H9 (cell line): Measurements from ENCODE around the gene PACSIN2. TPM values are rescaled to one million over a fixed set of nuclear protein-coding genes. Genes with fewer than 3 reads are reported as not detected.

Source experiments
- DNase-seq: peaks from one replicate; pipeline ENCODE4 v3.0.0-alpha.2; 2017
- H2AFZ ChIP-seq: one replicate; pipeline ENCODE4 v1.6.1; 2013; ENCODE audit warnings: mild to moderate bottlenecking, low read length, control low read depth, moderate library complexity
- H2AK5ac ChIP-seq: 2 replicates; pipeline ENCODE4 v1.6.1; 2013; ENCODE audit warnings: low read length, control low read depth, mixed read lengths; ENCODE audit not compliant: insufficient read length
- H2BK120ac ChIP-seq: one replicate; pipeline ENCODE4 v1.6.1; 2013; ENCODE audit warnings: low read depth, mild to moderate bottlenecking, low read length, control low read depth, inconsistent platforms; ENCODE audit not compliant: poor library complexity, severe bottlenecking
- H2BK12ac ChIP-seq: 2 replicates; pipeline ENCODE4 v1.6.1; 2013; ENCODE audit warnings: low read length, control low read depth, mixed read lengths, low read depth; ENCODE audit not compliant: insufficient read length
- H2BK15ac ChIP-seq: 2 replicates; pipeline ENCODE4 v1.6.1; 2013; ENCODE audit warnings: low read depth, low read length, control low read depth
- H2BK20ac ChIP-seq: one replicate; pipeline ENCODE4 v1.6.1; 2013; ENCODE audit warnings: low read depth, mild to moderate bottlenecking, low read length, control low read depth, inconsistent platforms; ENCODE audit not compliant: poor library complexity, severe bottlenecking
- H2BK5ac ChIP-seq: 2 replicates; pipeline ENCODE4 v1.6.1; 2013; ENCODE audit warnings: low read length, control low read depth, mixed read lengths; ENCODE audit not compliant: insufficient read length
- H3K14ac ChIP-seq: 2 replicates; pipeline ENCODE4 v1.6.1; 2013; ENCODE audit warnings: low read length, control low read depth; ENCODE audit not compliant: insufficient read depth
- H3K18ac ChIP-seq: 2 replicates; pipeline ENCODE4 v1.6.1; 2013; ENCODE audit warnings: low read depth, mild to moderate bottlenecking, mixed read lengths, low read length, control low read depth; ENCODE audit not compliant: insufficient read length
- H3K23ac ChIP-seq: 2 replicates; pipeline ENCODE4 v1.6.1; 2013; ENCODE audit warnings: low read length, control low read depth, mixed read lengths, low read depth; ENCODE audit not compliant: insufficient read length
- H3K23me2 ChIP-seq: 2 replicates; pipeline ENCODE4 v1.6.1; 2013; ENCODE audit warnings: low read depth, mild to moderate bottlenecking, mixed read lengths, low read length, control low read depth; ENCODE audit not compliant: insufficient read length, poor library complexity, severe bottlenecking
- H3K27ac ChIP-seq: 2 replicates; pipeline ENCODE4 v1.5.1; 2013; ENCODE audit warnings: low read length, control low read depth, mixed read lengths, low read depth; ENCODE audit not compliant: insufficient read length
- H3K27me3 ChIP-seq: 2 replicates; pipeline ENCODE4 v1.6.1; 2013; ENCODE audit warnings: low read length, control low read depth, inconsistent platforms; ENCODE audit not compliant: insufficient read depth
- H3K4ac ChIP-seq: 2 replicates; pipeline ENCODE4 v1.6.1; 2013; ENCODE audit warnings: low read depth, mild to moderate bottlenecking, control low read depth, inconsistent platforms, low read length, moderate library complexity
- H3K4me1 ChIP-seq: 2 replicates; pipeline ENCODE4 v1.6.1; 2013; ENCODE audit warnings: low read length, control low read depth, inconsistent platforms; ENCODE audit not compliant: insufficient read depth
- H3K4me2 ChIP-seq: 2 replicates; pipeline ENCODE4 v1.6.1; 2013; ENCODE audit warnings: low read length, control low read depth, mixed read lengths; ENCODE audit not compliant: insufficient read length, insufficient read depth
- H3K56ac ChIP-seq: 2 replicates; pipeline ENCODE4 v1.6.1; 2013; ENCODE audit warnings: low read depth, mild to moderate bottlenecking, mixed read lengths, low read length, control low read depth; ENCODE audit not compliant: insufficient read length
- H3K79me1 ChIP-seq: 2 replicates; pipeline ENCODE4 v1.6.1; 2013; ENCODE audit warnings: low read depth, mild to moderate bottlenecking, moderate library complexity, low read length, control low read depth, inconsistent platforms; ENCODE audit not compliant: insufficient read depth, poor library complexity, severe bottlenecking
- H3K79me2 ChIP-seq: 2 replicates; pipeline ENCODE4 v1.6.1; 2013; ENCODE audit warnings: low read length, control low read depth, inconsistent platforms; ENCODE audit not compliant: insufficient read depth
- H3K9ac ChIP-seq: 2 replicates; pipeline ENCODE4 v1.6.1; 2013; ENCODE audit warnings: low read length, control low read depth, mixed read lengths; ENCODE audit not compliant: insufficient read length; ENCODE audit errors: extremely low read depth
- H3K9me3 ChIP-seq: one replicate; pipeline ENCODE4 v1.6.1; 2013; ENCODE audit warnings: low read depth, low read length, inconsistent platforms; ENCODE audit not compliant: control insufficient read depth
- H3T11ph ChIP-seq: one replicate; pipeline ENCODE4 v1.6.1; 2013; ENCODE audit warnings: mild to moderate bottlenecking, low read length, control low read depth, inconsistent platforms
- H4K20me1 ChIP-seq: one replicate; pipeline ENCODE4 v1.6.1; 2013; ENCODE audit not compliant: control insufficient read depth, insufficient read length, insufficient read depth
- H4K5ac ChIP-seq: 2 replicates; pipeline ENCODE4 v1.6.1; 2013; ENCODE audit warnings: low read depth, mild to moderate bottlenecking, mixed read lengths, low read length, control low read depth; ENCODE audit not compliant: insufficient read length
- H4K8ac ChIP-seq: replicated peaks from 2 replicates; pipeline ENCODE4 v1.6.1; 2013; ENCODE audit warnings: low read length, control low read depth, mixed read lengths, low read depth; ENCODE audit not compliant: insufficient read length
- H4K91ac ChIP-seq: 2 replicates; pipeline ENCODE4 v1.6.1; 2013; ENCODE audit warnings: low read depth, mild to moderate bottlenecking, moderate library complexity, mixed read lengths, low read length, control low read depth; ENCODE audit not compliant: insufficient read length
- H3K27ac Mint-ChIP-seq, 3 experiments: 2 replicates in 2 of 3; 3 replicates in 1 of 3; pipeline ENCODE4 v1.8.0; 2020 to 2021; ENCODE audit warnings: mixed read lengths in 3 of 3, mild to moderate bottlenecking in 1 of 3, moderate library complexity in 1 of 3
- H3K27me3 Mint-ChIP-seq: 2 replicates; pipeline ENCODE4 v1.8.0; 2021; ENCODE audit warnings: low read depth, mild to moderate bottlenecking, moderate library complexity, mixed read lengths
- H3K36me3 Mint-ChIP-seq, 3 experiments: 2 replicates in 2 of 3; 3 replicates in 1 of 3; pipeline ENCODE4 v1.8.0; 2020 to 2021; ENCODE audit warnings: low read depth in 3 of 3, mixed read lengths in 3 of 3; ENCODE audit not compliant: insufficient read depth in 1 of 3
- H3K4me1 Mint-ChIP-seq, 2 experiments: 2 replicates each; pipeline ENCODE4 v1.8.0; 2020; ENCODE audit warnings: mixed read lengths in 2 of 2
- H3K4me3 Mint-ChIP-seq, 2 experiments: 2 replicates in 1 of 2; 3 replicates in 1 of 2; pipeline ENCODE4 v1.8.0; 2020 to 2021; ENCODE audit warnings: mild to moderate bottlenecking in 2 of 2, mixed read lengths in 2 of 2, moderate library complexity in 1 of 2
- H3K9me3 Mint-ChIP-seq, 2 experiments: 2 replicates in 1 of 2; 3 replicates in 1 of 2; pipeline ENCODE4 v1.8.0; 2020; ENCODE audit warnings: mild to moderate bottlenecking in 2 of 2, mixed read lengths in 2 of 2, moderate library complexity in 1 of 2
- CTCF ChIP-seq: fragments of 200-600 bp; sonication (generic); conservative IDR thresholded peaks from 3 replicates; pipeline ENCODE4 v1.8.0; 2021; ENCODE audit warnings: antibody characterized with exemption, mild to moderate bottlenecking
- WGBS: extraction: QIAGEN DNeasy Blood & Tissue Kit; methylation state at CpG from one replicate; pipeline ENCODE4 v1.1.7; 2013; ENCODE audit warnings: missing lambda C conversion rate, low lambda C conversion rate, mixed read lengths; ENCODE audit not compliant: insufficient read length; ENCODE audit errors: extremely low coverage; 5-methylcytosine and 5-hydroxymethylcytosine counted together
- total RNA-seq: library from RNA; stranded (reverse); gene quantifications from 2 replicates; pipeline ENCODE4 v1.2.1, GENCODE V29; 2021

The PACSIN2 gene
- total RNA-seq, 1 experiment from 2014 or later = 62.3 TPM

- peaks cover 0 to 7% of the 10 kb centered on the region in 2 experiments; a peak in 1 of 4 replicates for H3K4me1 Mint-ChIP-seq
- Histone ChIP-seq H3K79me2 (no peaks in the 10 kb centered on the region), H4K8ac (no peak overlapping the region), H3K27me3 (no peaks in the 10 kb centered on the region), H3K4me2 (no peak overlapping the region), H3K79me1 (no peaks in the 10 kb centered on the region), H3K18ac (no peak overlapping the region), H3K23me2 (no peaks in the 10 kb centered on the region), H2BK20ac (no peak overlapping the region), H2BK5ac (no peak overlapping the region), H3K4ac (no peak overlapping the region), H3K9me3 (no peaks in the 10 kb centered on the region), H3K56ac (no peak overlapping the region), H2AK5ac (no peak overlapping the region), H2AFZ (no peak overlapping the region), H2BK12ac (no peak overlapping the region), H4K91ac (no peak overlapping the region), H3K4me1 (no peaks in the 10 kb centered on the region), H3K27ac (no peak overlapping the region), H3T11ph (no peak overlapping the region), H3K9ac (no peak overlapping the region), H2BK120ac (no peak overlapping the region), H4K20me1 (no peaks in the 10 kb centered on the region), H2BK15ac (no peak overlapping the region), H3K14ac (no peak overlapping the region), H4K5ac (no peak overlapping the region), H3K23ac (no peak overlapping the region)
- WGBS = no CpG with 5 or more reads among the region's 5 CpGs
- peak; percentile 98 for TF ChIP-seq CTCF
- peak; percentile 86 for DNase-seq
- H3K36me3 Mint-ChIP-seq = peaks cover 0 to 14% (median 0%) of the 10 kb centered on the region in 3 experiments; a peak in 3 of 7 replicates
- no peaks in the 10 kb centered on the region for H3K9me3 Mint-ChIP-seq
- no peak overlapping the region for H3K4me3 Mint-ChIP-seq
- H3K27ac Mint-ChIP-seq = peak overlapping the region in 1 of 3 experiments; percentile 64; a peak in 1 of 7 replicates
- no peaks in the 10 kb centered on the region for H3K27me3 Mint-ChIP-seq
Observed at GRCh38 chr22:43060183-43060582, 45.2 kb upstream of the PACSIN2 start.
